NCI-H510A treated with DMSO at 0.1 percent for 48 hours (cell line): Measurements from ENCODE around the gene NAIF1.
"Not testable (repeated sequence)": the region's sequence is repeated elsewhere in the genome, so short reads cannot be mapped to it uniquely, and the experiment has no call there.

ENCODE experiments used
- DNase-seq: peaks from one replicate; lab custom pipeline; 2025; lab: John Stamatoyannopoulos, UW

The NAIF1 gene, protein sequence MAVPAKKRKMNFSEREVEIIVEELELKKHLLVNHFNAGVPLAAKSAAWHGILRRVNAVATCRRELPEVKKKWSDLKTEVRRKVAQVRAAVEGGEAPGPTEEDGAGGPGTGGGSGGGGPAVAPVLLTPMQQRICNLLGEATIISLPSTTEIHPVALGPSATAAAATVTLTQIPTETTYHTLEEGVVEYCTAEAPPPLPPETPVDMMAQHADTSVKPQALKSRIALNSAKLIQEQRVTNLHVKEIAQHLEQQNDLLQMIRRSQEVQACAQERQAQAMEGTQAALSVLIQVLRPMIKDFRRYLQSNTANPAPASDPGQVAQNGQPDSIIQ

DNA sequence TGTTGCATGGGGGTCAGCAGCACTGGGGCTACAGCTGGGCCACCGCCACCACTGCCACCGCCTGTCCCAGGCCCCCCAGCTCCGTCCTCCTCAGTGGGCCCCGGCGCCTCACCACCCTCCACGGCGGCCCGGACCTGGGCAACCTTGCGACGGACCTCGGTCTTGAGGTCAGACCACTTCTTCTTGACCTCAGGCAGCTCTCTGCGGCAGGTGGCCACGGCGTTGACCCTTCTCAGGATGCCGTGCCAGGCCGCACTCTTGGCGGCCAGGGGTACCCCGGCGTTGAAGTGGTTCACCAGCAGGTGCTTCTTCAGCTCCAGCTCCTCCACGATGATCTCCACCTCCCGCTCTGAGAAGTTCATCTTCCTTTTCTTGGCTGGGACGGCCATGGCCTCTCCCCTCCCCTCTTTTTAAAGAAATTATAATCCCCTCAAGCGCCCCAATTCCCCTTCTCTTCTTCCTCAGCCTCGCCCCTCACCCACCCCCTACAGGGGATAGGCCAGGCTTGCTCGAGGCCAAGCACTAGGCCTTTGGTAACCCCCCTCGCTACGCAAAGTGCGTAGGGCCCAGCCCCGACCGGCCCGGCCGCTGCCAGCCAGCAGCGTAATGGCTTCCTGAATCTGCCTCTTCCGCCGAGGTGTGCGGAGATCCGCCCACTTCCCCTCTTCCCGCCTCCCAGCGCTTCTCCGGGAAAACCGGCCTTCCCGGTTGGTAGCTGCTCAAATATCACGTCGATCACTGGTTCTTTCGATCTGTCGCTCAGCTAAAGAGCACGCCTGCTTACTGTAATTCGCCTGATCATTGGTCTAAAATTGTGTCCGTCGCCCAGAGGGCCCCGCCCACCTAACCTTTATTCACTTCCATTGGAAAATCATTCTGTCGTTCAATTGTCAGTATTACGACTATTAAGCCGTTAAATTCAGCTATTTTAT lies at the start of gene NAIF1:
TSS of gene NAIF1 (minus strand) at position 608 of the 932 bp plus-strand sequence. CDS start at position 389, 219 bp downstream.
- DNase-seq, result peak; percentile 99

DNA sequence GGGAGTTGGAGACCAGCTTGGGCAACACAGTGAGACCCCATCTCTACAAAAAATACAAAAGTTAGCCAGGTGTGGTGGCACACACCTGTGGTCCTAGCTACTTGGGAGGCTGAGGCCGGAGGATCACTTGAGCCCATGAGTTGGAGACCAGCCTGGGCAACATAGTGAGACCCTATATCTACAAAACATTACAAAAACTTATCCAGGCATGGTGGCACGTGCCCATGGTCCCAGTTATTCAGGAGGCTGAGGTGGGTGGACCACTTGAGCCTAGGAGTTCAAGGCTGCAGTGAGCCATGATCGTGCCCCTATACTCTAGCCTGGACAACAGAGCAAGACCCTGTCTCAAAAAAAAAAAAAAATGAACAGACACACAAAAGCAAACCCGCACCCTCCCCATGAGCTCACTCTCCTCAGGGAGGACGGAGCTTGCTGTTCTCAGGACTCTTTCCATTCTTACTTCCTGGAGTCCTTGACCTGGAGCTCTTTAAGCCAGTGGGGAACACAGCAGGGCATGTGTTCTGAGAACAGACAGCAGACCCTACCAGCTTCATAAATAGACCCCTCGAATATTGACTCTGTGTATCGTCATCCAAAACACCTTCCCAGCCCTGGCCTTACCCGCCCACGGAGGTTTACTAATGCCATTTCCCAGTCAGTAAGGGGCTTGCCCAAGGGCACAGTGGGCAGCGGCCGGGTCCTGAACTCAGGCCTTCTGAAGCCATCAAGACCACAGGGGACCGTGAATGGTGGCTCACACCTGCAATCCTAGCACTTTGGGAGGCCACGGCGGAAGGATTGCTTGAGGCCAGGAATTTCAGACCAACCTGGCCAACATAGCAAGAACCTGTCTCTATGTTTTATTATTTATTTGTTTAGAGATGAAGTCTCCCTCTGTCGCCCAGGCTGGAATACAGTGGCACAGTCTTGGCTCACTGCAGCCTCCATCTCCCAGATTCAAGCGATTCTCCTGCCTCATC lies 49.3 kb upstream of the NAIF1 start:
- no peak for DNase-seq

DNA sequence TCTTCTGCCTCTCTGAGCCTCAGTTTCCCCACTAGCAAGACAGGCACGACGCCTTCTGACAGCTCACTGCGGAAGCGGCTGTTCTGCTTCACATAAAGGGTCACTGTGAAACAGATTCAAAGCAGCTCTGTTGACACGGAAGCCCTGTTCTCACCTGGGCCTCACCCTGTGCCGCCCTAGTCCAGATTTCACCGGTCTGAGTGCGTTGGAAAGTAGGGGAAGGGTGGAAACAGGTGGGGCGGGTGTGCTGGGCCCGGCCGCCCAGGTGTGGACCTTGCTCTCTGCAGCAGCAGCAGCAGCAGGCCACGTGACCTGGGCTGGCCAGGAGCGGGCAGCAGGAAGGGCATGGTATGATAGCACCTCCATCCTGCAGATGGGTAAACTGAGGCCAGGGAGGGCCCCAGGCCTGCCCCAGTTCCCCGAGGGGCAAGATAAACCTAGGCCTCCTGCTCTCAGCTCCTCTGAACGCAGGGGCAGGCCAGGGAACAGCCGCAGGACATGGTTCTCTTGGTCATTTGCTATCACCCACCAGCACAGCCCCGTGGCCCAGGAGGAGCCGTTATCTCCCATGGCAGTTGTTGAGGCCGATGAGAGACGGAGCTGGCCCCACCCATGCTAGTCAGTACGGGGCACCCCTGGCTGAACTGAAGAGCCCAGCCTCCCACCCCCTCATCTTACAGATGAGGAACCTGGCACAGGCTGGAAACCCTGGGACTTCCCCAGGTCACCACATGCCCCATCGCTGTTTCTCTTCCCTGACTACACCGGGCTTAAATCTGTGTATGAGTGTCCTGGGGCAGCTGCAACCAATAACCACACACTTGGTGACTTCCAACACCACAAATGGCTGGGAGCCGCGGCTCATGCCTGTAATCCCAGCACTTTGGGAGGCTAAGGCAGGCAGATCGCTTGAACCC lies 48.3 kb upstream of the NAIF1 start:
- DNase-seq, result no peak

DNA sequence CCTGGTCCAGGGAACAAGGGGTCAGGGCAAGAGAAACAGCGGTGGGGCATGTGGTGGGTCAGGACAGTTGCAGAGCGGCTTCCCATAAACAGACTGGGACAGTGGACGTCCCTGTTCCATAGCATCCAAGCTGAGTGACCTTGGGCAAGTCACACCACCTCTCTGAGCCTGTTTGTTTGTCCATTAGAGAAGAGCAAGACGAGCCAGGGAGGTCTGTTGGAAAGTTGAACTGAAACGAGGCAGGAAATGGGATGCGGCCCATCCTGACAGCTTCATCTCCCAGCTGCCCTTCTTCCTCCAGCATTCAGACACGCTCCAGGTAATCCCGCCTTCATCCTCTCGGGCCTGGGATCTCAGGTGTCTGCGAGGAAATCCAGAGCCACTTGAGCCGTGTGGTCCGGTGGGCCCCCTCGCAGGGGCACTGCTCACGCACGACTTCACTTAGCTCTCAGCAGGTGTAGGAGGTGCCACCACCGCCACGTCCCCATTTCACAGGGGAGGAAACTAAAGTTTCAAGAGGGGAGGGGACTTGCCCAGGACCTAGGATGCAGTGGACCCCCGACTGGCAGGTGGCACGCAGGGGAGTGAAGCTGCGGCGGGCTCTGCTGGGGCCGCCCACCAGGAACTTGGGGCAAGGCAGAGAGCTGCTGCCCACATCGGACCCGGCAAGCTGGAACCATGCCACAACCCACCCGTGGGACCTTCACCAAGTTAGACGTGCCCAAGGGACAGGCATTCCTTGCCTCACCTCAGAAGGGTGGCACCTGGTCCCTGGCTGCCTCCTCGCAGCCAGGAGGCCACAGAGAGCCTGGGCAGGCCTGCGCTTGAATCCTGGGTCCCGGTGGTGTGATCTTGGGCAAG lies 47.4 kb upstream of the NAIF1 start:
- DNase-seq, result no peak

DNA sequence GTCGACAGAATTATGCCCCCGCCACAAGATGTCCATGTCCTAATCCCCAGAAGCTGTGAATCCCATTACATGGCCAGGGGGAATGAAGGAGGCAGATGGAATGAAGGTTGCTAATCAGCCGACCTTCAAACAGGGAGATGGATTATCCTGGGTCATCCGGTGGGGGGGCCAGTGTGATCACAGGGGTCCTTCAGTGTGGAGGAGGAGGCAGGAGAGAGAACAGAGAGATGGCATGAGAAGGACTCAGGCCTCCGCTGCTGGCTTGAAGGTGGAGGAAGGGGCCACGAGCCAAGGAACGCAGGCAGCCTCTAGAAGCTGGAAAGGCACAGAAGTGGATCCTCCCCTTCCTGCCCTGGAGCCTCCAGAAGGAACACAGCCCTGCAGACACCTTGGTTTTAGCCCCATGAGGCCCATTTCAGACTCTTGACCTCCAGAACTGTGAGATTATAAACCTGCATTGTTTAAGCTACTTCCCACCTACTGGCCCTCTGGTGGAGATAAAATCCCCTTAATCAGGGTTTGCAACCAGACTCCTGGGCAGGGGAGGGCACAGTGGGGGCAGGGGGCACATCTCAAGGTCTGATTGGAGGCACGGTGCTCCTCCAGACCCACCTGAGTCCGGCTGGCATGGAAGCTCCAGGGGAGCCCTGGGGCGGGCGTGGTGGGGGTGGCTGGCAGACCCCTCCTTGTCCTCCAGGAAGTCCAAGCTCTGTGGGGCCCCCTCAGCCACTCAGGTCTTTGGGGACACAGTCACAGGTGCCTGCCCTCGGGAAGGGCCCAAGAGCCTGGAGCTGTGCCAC lies 46.6 kb upstream of the NAIF1 start:
- no peak for DNase-seq

DNA sequence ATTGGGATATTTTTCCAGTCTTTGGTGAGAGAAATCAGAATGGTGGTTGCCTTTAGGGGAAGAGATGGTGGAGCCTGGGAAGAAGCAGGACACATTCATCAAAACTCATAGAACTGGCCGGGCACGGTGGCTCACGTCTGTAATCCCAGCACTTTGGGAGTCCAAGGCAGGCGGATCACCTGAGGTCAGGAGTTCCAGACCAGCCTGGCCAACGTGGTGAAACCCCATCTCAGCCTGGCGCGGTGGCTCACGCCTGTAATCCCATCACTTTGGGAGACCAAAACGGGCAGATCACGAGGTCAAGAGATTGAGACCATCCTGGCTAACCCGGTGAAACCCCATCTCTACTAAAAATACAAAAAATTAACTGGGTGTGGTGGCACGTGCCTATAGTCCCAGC lies 44.6 kb upstream of the NAIF1 start:
- DNase-seq, result not testable (repeated sequence)

DNA sequence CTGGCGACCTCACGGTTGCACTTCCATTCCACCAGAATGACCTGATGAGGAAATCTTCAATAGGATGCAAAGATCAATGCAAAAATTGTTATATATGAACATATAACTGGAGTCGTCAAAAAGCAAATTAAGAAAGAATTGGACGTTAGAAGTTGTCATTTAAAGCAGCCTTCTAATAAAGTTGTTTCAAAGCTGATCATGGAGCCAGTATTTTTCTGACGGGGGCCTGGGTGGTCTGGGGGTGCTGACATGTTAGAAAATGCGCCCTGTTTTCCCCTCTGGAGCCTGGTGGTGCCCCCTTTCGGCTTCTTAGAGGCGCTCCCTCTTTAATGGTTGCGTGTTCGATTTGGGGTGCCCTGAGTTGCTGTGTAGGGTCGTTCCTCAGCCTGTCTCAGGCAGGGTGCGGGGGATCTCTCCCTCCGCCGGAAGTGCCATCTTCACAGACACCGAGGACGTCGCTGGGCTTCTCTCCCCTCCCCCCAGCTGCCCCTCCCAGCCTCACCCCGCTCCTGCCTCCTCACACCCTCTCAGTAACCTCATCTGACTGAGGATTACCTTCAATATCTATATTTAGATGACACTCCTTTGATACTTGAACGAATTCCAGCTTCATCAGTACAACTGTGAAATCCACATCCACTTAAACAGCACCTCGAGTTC lies 42.1 kb upstream of the NAIF1 start:
- DNase-seq, result no peak

DNA sequence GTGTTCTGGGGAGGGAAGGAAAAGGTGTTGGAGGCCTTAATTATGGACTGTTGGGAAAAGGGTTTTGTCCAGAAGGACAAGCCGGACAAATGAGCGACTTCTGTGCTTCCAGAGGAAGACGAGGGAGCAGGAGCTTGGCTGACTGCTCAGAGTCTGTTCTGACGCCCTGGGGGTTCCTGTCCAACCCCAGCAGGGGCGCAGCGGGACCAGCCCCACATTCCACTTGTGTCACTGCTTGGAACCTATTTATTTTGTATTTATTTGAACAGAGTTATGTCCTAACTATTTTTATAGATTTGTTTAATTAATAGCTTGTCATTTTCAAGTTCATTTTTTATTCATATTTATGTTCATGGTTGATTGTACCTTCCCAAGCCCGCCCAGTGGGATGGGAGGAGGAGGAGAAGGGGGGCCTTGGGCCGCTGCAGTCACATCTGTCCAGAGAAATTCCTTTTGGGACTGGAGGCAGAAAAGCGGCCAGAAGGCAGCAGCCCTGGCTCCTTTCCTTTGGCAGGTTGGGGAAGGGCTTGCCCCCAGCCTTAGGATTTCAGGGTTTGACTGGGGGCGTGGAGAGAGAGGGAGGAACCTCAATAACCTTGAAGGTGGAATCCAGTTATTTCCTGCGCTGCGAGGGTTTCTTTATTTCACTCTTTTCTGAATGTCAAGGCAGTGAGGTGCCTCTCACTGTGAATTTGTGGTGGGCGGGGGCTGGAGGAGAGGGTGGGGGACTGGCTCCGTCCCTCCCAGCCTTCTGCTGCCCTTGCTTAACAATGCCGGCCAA lies 41.3 kb upstream of the NAIF1 start:
- no peak for DNase-seq

DNA sequence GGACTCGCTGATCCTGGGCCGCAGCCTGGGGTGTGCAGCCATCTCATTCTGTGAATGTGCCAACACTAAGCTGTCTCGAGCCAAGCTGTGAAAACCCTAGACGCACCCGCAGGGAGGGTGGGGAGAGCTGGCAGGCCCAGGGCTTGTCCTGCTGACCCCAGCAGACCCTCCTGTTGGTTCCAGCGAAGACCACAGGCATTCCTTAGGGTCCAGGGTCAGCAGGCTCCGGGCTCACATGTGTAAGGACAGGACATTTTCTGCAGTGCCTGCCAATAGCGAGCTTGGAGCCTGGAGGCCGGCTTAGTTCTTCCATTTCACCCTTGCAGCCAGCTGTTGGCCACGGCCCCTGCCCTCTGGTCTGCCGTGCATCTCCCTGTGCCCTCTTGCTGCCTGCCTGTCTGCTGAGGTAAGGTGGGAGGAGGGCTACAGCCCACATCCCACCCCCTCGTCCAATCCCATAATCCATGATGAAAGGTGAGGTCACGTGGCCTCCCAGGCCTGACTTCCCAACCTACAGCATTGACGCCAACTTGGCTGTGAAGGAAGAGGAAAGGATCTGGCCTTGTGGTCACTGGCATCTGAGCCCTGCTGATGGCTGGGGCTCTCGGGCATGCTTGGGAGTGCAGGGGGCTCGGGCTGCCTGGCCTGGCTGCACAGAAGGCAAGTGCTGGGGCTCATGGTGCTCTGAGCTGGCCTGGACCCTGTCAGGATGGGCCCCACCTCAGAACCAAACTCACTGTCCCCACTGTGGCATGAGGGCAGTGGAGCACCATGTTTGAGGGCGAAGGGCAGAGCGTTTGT lies 40.5 kb upstream of the NAIF1 start:
- no peak for DNase-seq

DNA sequence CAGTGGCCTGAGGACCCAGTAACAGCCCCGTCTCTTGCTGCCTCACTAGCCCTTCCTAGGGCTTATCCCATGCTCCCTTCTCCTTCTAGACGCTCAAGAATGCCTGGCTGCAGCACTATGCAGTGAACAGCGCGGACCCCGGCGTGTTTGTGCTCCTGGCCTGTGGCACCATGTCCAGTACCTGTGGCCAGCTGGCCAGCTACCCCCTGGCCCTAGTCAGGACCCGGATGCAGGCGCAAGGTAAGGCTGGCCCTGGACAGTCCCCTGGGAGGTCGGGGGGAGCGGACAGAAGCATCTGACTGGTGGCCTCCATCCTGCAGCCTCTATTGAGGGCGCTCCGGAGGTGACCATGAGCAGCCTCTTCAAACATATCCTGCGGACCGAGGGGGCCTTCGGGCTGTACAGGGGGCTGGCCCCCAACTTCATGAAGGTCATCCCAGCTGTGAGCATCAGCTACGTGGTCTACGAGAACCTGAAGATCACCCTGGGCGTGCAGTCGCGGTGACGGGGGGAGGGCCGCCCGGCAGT lies 39.9 kb upstream of the NAIF1 start:
- DNase-seq, result no peak

DNA sequence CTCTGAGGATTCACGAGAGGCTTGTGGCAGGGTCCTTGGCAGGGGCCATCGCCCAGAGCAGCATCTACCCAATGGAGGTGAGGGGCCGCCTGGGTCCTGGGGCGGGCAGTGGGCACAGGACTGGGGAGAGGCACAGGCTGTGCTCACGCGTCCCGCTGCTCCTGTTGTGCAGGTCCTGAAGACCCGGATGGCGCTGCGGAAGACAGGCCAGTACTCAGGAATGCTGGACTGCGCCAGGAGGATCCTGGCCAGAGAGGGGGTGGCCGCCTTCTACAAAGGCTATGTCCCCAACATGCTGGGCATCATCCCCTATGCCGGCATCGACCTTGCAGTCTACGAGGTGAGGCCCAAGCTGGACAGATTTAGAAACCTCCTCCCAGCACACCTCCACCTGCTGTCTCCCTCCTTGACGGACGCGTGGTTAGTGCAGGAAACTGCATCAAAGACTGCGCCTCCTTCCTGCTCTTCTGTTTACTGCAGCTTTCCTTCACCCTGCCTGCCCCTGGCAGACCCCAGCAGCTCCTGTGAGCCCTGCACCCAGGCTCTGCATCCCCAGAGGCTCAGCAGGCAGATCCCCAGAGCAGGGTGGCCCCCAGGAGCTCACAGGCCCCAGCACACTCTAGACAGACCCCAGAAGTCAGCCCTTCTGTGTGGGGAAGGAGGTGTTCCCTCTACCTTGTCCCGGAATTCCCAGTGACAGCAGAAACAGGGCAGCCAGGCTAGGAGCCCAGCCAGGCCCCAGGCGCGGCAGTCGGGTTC lies 39.2 kb upstream of the NAIF1 start:
- no peak for DNase-seq

DNA sequence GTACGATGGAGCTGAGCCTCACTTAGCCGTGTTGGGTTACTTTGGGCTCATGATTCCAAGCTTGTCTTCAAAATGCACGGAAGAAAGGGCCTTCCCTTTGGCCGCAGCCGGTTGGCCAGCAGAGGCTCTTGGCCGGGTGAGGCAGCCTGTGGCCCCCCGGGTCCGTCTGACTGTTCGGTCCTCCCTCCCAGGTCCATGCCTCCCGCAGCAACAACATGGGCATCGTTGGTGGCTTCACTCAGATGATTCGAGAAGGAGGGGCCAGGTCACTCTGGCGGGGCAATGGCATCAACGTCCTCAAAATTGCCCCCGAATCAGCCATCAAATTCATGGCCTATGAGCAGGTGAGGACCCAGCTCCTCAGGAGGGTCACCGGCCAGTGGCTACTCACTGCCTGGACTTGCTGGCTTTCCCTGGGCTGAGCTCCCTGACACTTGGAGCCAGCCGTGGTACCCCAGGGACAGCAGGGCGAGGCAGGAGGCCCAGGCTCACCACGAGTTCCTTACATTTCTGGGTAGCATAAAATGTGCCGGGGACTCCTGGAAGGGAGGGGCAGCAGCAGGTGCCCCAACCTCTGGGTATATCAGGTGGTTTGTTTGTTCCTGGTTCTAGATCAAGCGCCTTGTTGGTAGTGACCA lies 38.5 kb upstream of the NAIF1 start:
- DNase-seq, result no peak

DNA sequence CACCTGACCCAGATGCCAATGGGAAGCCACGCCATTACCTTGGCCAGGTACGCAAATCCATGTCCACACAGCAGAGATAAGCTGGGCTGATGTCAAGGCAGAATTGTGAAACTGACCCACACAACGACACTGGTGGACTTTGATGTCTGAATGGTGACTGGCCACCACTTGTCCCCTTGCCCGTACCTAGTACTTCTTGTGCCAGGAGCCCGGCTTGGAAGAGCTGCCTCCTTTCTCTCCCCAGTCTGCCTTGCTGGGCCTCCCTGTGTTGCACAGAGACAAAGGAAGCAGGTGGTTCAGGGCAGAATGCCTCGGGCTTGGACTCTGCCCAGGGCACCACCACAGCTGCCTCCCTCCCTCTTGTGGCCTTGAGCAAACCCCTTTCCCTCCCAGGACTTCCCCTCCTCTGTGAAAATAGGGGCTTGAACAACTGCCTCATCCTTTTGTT lies 37.1 kb upstream of the NAIF1 start:
- DNase-seq, result no peak

DNA sequence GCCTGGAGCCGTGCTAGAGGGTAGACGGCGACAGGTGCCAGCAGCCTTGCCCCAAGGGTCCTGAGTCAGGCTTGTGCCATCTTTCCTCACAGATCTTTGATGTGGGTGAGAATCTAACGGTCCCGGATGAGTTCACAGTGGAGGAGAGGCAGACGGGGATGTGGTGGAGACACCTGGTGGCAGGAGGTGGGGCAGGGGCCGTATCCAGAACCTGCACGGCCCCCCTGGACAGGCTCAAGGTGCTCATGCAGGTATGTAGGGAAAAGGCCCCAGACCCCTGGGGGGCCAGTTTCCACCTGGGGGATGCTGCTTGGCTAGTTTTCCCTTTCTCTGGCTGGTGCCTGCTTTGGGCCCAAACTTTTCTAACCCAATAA lies 36.5 kb upstream of the NAIF1 start:
- no peak for DNase-seq

DNA sequence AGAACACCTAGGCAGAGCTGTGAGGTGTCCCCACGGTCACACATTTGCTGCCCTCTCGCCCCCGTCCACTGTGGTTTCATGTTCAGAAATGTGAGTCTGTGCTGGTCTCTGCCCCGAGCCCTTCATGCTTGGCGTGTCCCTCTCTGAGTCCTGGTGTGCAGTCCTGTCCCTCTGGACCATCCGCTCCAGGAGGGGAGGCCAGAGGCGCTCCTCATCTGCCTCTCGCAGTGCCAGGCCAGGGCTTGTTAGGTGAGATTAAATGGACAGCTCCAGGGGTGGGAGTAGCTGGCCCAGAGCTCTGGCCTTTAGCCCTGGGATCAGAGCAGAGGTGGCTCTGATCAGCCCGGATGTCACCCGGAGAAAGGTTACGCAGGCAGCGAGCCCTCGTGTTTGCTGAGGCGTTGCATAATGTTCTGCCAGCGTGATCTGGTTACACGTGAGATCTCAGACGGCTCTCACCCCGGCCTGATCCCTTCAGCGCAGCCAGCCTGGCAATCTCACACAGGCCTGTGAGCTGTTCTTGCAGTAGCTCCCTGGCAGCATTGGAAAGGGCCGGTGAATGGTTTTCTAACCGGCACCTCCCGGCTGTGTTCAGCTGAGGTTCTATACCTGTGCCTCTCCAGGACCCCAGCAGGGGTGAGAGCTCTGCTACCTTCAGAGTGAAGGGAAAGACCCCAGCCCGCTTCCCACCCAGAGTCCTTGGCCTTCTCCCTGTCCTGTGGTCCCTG lies 35.9 kb upstream of the NAIF1 start:
- no peak for DNase-seq
